Measurements from ENCODE around the gene GTPBP2.

GRCh38 chr6:43676962-43677606, 48.0 kb upstream of the GTPBP2 start:
- TF ChIP-seq POLR2AphosphoS5 (IDR thresholded peaks at IDR 0.05; ENCODE audit: insufficient read depth in 1 of 2, low read depth in 1 of 2), result no peak
- TF ChIP-seq, protein P1, sequence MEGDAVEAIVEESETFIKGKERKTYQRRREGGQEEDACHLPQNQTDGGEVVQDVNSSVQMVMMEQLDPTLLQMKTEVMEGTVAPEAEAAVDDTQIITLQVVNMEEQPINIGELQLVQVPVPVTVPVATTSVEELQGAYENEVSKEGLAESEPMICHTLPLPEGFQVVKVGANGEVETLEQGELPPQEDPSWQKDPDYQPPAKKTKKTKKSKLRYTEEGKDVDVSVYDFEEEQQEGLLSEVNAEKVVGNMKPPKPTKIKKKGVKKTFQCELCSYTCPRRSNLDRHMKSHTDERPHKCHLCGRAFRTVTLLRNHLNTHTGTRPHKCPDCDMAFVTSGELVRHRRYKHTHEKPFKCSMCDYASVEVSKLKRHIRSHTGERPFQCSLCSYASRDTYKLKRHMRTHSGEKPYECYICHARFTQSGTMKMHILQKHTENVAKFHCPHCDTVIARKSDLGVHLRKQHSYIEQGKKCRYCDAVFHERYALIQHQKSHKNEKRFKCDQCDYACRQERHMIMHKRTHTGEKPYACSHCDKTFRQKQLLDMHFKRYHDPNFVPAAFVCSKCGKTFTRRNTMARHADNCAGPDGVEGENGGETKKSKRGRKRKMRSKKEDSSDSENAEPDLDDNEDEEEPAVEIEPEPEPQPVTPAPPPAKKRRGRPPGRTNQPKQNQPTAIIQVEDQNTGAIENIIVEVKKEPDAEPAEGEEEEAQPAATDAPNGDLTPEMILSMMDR (IDR thresholded peaks at IDR 0.05), result no peak
